Body of pancreas (tissue), 4 donors: Measurements from ENCODE around the gene TFAP2B. TPM values are rescaled to one million over a fixed set of nuclear protein-coding genes. Genes with fewer than 3 reads are reported as not detected.

ENCODE experiments used
- ATAC-seq: fragments of 150-250 bp; one replicate; pipeline ENCODE4 v1.9.1; 2016
- DNase-seq, 4 donors: peaks; one replicate each; pipeline ENCODE4 v3.0.0-alpha.2; 2019
- H3K27ac ChIP-seq, 4 donors: fragments of 200-600 bp; sonication (generic); 1 replicate in 3 of 4; 2 replicates in 1 of 4; pipeline versions ENCODE4 v1.5.1 to v1.6.1; 2016 to 2019; ENCODE audit warnings: mild to moderate bottlenecking in 1 of 4, mixed read lengths in 1 of 4, moderate library complexity in 1 of 4
- H3K27me3 ChIP-seq, 2 donors: fragments of 200-600 bp; sonication (generic); one replicate each; pipeline ENCODE4 v1.6.0; 2016; ENCODE audit warnings: mild to moderate bottlenecking in 1 of 2
- H3K36me3 ChIP-seq, 2 donors: fragments of 200-600 bp; sonication (generic); replicated peaks in 1 of 2; 2 replicates each; pipeline ENCODE4 v1.5.1; 2016; ENCODE audit warnings: low read depth in 2 of 2; ENCODE audit not compliant: insufficient read depth in 1 of 2
- H3K4me1 ChIP-seq: fragments of 200-600 bp; sonication (generic); one replicate; pipeline ENCODE4 v1.6.0; 2016
- H3K4me3 ChIP-seq, 2 donors: fragments of 200-600 bp; sonication (generic); 1 replicate in 1 of 2; 2 replicates in 1 of 2; pipeline ENCODE4 v1.5.1; 2016 to 2019
- H3K9me3 ChIP-seq, 3 donors: fragments of 200-600 bp; sonication (generic); 1 replicate in 2 of 3; 2 replicates in 1 of 3; pipeline ENCODE4 v1.5.1; 2016
- POLR2A ChIP-seq, 3 donors: fragments of 450-650 bp; IDR thresholded peaks; one replicate each; pipeline ENCODE4 v1.6.1; 2016; ENCODE audit warnings: antibody characterized with exemption in 3 of 3, mild to moderate bottlenecking in 2 of 3
- WGBS, 2 donors: methylation state at CpG; one replicate each; pipeline ENCODE4 v1.1.5; 2017; 5-methylcytosine and 5-hydroxymethylcytosine counted together
- intact Hi-C: fragments of 100-400 bp; cut with DNase I; formaldehyde crosslinking; loops from one replicate; pipeline ENCODE4 v1.15.1; 2023
- total RNA-seq, 2 donors: library from RNA; depleted of rRNA; stranded (reverse); fragments of >200 nt; gene quantifications; one replicate each; pipeline ENCODE4 v1.1.0, GENCODE V29; 2016
- TF ChIP-seq, protein P1 (sequence below), 7 experiments: fragments of 450-650 bp in 4 of 7; fragments of 200-600 bp in 3 of 7; sonication (generic) in 3 of 7; IDR thresholded peaks; one replicate each; pipeline ENCODE4 v1.5.1; 2016 to 2019; ENCODE audit warnings: antibody characterized with exemption in 7 of 7

Gene TFAP2B
- total RNA-seq, 2 donors from 2014 or later = not detected

- Histone ChIP-seq H3K27ac (no peak overlapping the region), H3K4me3 (no peak overlapping the region), H3K9me3 (no peaks in the 10 kb centered on the region), H3K27me3 (no peaks in the 10 kb centered on the region), H3K36me3 (no peaks in the 10 kb centered on the region), H3K4me1 (no peaks in the 10 kb centered on the region)
- ATAC-seq (no peak), DNase-seq (no peak)
- 0% methylated on average over 1 of the region's 1 CpG for WGBS, 2 donors
- intact Hi-C loops = no loop called here
- TF ChIP-seq POLR2A (IDR thresholded peaks at IDR 0.05) = no peak
- TF ChIP-seq, protein P1, sequence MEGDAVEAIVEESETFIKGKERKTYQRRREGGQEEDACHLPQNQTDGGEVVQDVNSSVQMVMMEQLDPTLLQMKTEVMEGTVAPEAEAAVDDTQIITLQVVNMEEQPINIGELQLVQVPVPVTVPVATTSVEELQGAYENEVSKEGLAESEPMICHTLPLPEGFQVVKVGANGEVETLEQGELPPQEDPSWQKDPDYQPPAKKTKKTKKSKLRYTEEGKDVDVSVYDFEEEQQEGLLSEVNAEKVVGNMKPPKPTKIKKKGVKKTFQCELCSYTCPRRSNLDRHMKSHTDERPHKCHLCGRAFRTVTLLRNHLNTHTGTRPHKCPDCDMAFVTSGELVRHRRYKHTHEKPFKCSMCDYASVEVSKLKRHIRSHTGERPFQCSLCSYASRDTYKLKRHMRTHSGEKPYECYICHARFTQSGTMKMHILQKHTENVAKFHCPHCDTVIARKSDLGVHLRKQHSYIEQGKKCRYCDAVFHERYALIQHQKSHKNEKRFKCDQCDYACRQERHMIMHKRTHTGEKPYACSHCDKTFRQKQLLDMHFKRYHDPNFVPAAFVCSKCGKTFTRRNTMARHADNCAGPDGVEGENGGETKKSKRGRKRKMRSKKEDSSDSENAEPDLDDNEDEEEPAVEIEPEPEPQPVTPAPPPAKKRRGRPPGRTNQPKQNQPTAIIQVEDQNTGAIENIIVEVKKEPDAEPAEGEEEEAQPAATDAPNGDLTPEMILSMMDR (IDR thresholded peaks at IDR 0.05) = no peak
Measured at GRCh38 chr6:50861692-50862091, 43.0 kb downstream of the TFAP2B start.

DNA sequence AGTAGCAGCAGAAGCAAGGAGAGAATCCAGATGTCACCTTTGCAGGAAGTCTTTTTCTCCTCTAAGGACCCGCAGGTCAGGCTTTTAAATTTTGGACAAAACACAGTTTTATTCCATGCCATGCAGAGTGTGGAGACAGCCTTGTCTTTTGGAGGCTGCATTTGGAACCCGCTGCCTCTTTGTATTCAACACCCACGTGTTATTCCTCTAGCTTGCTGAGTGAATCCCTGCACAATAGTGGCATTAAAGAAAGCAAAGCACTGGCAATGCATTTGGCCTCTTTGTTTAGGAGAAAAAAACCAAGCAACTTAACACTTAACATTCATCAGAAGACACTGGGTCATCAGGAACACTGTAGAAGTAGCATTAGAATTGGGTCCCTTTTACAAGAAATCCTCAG, 43.5 kb downstream of the TFAP2B start:
- TF ChIP-seq POLR2A (IDR thresholded peaks at IDR 0.05) = no peak
- TF ChIP-seq, protein P1 (IDR thresholded peaks at IDR 0.05) = no peak
- ATAC-seq = no peak
- Histone ChIP-seq H3K9me3 (no peaks in the 10 kb centered on the region), H3K4me1 (no peaks in the 10 kb centered on the region), H3K27ac (no peak overlapping the region), H3K4me3 (no peak overlapping the region), H3K36me3 (no peaks in the 10 kb centered on the region), H3K27me3 (no peaks in the 10 kb centered on the region)
- DNase-seq = no peak
- intact Hi-C loops = no loop called here
- 43 to 61% methylated on average over 3 of the region's 3 CpGs for WGBS, 2 donors

- no peaks in the 10 kb centered on the region for H3K4me1 ChIP-seq
- no peaks in the 10 kb centered on the region for H3K27me3 ChIP-seq
- no peaks in the 10 kb centered on the region for H3K9me3 ChIP-seq
- WGBS, 2 donors = 26 to 31% methylated on average over 1 of the region's 1 CpG
- DNase-seq = no peak
- intact Hi-C loops = no loop called here
- ATAC-seq = no peak
- H3K27ac ChIP-seq = no peak overlapping the region
- no peak for TF ChIP-seq POLR2A (IDR thresholded peaks at IDR 0.05)
- TF ChIP-seq, protein P1 (IDR thresholded peaks at IDR 0.05) = no peak
- H3K36me3 ChIP-seq = no peaks in the 10 kb centered on the region
- no peak overlapping the region for H3K4me3 ChIP-seq
Measured at GRCh38 chr6:50864601-50865000, 45.9 kb downstream of the TFAP2B start.

DNA sequence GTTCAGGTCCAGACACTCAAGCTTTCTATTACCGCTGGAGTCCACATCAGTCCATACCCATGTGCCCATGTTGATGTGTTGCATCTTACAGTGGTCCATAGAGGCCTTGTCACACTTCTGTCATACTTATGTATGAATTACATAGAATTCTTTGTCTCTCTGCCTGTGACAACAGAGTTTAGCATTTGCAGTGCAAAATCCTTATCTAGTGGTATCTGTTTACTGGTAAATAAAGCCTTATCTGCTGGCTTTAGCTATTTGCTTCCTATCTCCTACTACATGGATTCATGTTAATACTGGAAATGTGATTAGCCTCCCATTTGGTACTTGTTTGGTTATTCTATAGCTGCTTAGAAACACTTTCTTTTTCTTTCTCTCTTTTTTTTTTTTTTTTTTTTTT, 49.8 kb downstream of the TFAP2B start:
- no peaks in the 10 kb centered on the region for H3K27me3 ChIP-seq
- TF ChIP-seq POLR2A (IDR thresholded peaks at IDR 0.05) = no peak
- TF ChIP-seq, protein P1 (IDR thresholded peaks at IDR 0.05) = no peak
- no peaks in the 10 kb centered on the region for H3K4me1 ChIP-seq
- no peaks in the 10 kb centered on the region for H3K9me3 ChIP-seq
- H3K4me3 ChIP-seq = no peak overlapping the region
- H3K27ac ChIP-seq = no peak overlapping the region
- H3K36me3 ChIP-seq = no peaks in the 10 kb centered on the region
- no peak for DNase-seq
- 93 to 100% methylated on average over 1 of the region's 1 CpG for WGBS, 2 donors
- no peak for ATAC-seq
- intact Hi-C loops = no loop called here

DNA sequence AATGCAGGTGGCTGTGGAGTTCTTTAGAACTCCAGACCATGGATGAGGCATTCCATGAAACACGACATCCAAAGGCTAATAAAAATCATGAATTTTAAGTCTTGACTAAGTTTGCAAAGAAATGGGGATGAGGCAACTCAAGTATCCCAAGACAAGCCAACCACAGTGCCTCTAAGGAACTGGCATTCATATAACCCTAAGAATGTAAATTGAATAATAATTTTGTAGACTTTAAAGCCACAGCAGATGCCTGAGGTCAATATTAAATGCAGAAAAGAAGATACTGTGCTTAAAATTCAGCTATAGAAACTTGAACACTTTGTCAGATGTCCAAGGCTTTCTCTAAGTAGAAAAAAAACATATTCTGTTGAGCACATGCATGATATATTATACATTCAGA, 54.5 kb downstream of the TFAP2B start:
- WGBS, 2 donors = 36 to 56% methylated on average over 1 of the region's 1 CpG
- no peaks in the 10 kb centered on the region for H3K36me3 ChIP-seq
- H3K27me3 ChIP-seq = no peaks in the 10 kb centered on the region
- H3K4me1 ChIP-seq = no peaks in the 10 kb centered on the region
- intact Hi-C loops = no loop called here
- no peak overlapping the region for H3K4me3 ChIP-seq
- no peaks in the 10 kb centered on the region for H3K9me3 ChIP-seq
- no peak overlapping the region for H3K27ac ChIP-seq
- DNase-seq = no peak
- TF ChIP-seq, protein P1 (IDR thresholded peaks at IDR 0.05) = no peak
- TF ChIP-seq POLR2A (IDR thresholded peaks at IDR 0.05) = no peak
- ATAC-seq = no peak
